Hepatocyte (in vitro differentiated cells): Measurements from ENCODE around the gene DBT. TPM values are rescaled to one million over a fixed set of nuclear protein-coding genes. Genes with fewer than 3 reads are reported as not detected.

Experiments used
- DNase-seq: peaks from one replicate; pipeline ENCODE4 v3.0.0-alpha.2; 2016; ENCODE audit warnings: low spot score
- H2AFZ ChIP-seq: fragments of 200-600 bp; sonication (generic); 2 replicates; pipeline ENCODE4 v1.6.0; 2016; ENCODE audit warnings: antibody characterized with exemption, mild to moderate bottlenecking
- H3K27ac ChIP-seq: fragments of 200-600 bp; sonication (generic); 2 replicates; pipeline ENCODE4 v1.5.1; 2016; ENCODE audit warnings: mild to moderate bottlenecking
- H3K27me3 ChIP-seq: fragments of 200-600 bp; sonication (generic); 2 replicates; pipeline ENCODE4 v1.6.1; 2016
- H3K36me3 ChIP-seq: fragments of 200-600 bp; sonication (generic); replicated peaks from 2 replicates; pipeline ENCODE4 v1.5.1; 2016; ENCODE audit warnings: low read depth; ENCODE audit not compliant: insufficient read depth
- H3K4me1 ChIP-seq: fragments of 200-600 bp; sonication (generic); 2 replicates; pipeline ENCODE4 v1.5.1; 2016; ENCODE audit warnings: mild to moderate bottlenecking, moderate library complexity; ENCODE audit not compliant: insufficient read depth
- H3K4me2 ChIP-seq: fragments of 200-600 bp; sonication (generic); 2 replicates; pipeline ENCODE4 v1.6.0; 2016
- H3K4me3 ChIP-seq: fragments of 200-600 bp; sonication (generic); 2 replicates; pipeline ENCODE4 v1.5.1; 2016; ENCODE audit warnings: mild to moderate bottlenecking
- H3K79me2 ChIP-seq: fragments of 200-600 bp; sonication (generic); 2 replicates; pipeline ENCODE4 v1.6.0; 2017; ENCODE audit warnings: mild to moderate bottlenecking
- H3K9me2 ChIP-seq: fragments of 200-600 bp; sonication (generic); replicated peaks from 2 replicates; pipeline ENCODE4 v1.6.0; 2017; ENCODE audit warnings: mild to moderate bottlenecking; ENCODE audit not compliant: insufficient read depth
- H3K9me3 ChIP-seq: fragments of 200-600 bp; sonication (generic); 2 replicates; pipeline ENCODE4 v1.5.1; 2016; ENCODE audit warnings: low read depth, mild to moderate bottlenecking
- H4K20me1 ChIP-seq: fragments of 200-600 bp; sonication (generic); 2 replicates; pipeline ENCODE4 v1.6.0; 2016; ENCODE audit warnings: mild to moderate bottlenecking; ENCODE audit not compliant: insufficient read depth, poor library complexity, severe bottlenecking
- EZH2 ChIP-seq: fragments of 200-600 bp; sonication (generic); IDR thresholded peaks from 2 replicates; pipeline ENCODE4 v1.6.1; 2016; ENCODE audit warnings: antibody characterized with exemption, mild to moderate bottlenecking, borderline replicate concordance
- EZH2phosphoT487 ChIP-seq: fragments of 200-600 bp; sonication (generic); IDR thresholded peaks from one replicate; pipeline ENCODE4 v1.6.1; 2018; ENCODE audit warnings: antibody characterized with exemption, mild to moderate bottlenecking, low read depth, moderate library complexity; ENCODE audit not compliant: unreplicated experiment, severe bottlenecking
- WGBS: methylation state at CpG from one replicate; pipeline ENCODE4 v1.1.6; 2016; ENCODE audit warnings: low lambda C conversion rate; ENCODE audit errors: missing lambda C conversion rate; 5-methylcytosine and 5-hydroxymethylcytosine counted together
- polyA plus RNA-seq: library from polyadenylated mRNA; unstranded; fragments of >200 nt; fragmentation: Nextera tagmentation; extraction: Ambion mirVana; gene quantifications from 2 replicates; pipeline ENCODE4 v1.2.1, GENCODE V29; 2016
- total RNA-seq: library from RNA; depleted of rRNA; stranded (reverse); fragments of >200 nt; gene quantifications from 2 replicates; pipeline ENCODE4 v1.2.3, GENCODE V29; 2014
- TF ChIP-seq, protein P1 (sequence below): fragments of 200-600 bp; sonication (generic); IDR thresholded peaks from 2 replicates; pipeline ENCODE4 v1.5.1; 2016; ENCODE audit warnings: antibody characterized with exemption, mild to moderate bottlenecking; ENCODE audit not compliant: poor library complexity

The DBT gene
- total and polyA plus RNA-seq, 2 experiments from 2014 or later, result 9.2 to 11.8 TPM

- peak; percentile 12 for DNase-seq
Measured at GRCh38 chr1:100249155-100249536, 488 bp downstream of the DBT start.

DNA sequence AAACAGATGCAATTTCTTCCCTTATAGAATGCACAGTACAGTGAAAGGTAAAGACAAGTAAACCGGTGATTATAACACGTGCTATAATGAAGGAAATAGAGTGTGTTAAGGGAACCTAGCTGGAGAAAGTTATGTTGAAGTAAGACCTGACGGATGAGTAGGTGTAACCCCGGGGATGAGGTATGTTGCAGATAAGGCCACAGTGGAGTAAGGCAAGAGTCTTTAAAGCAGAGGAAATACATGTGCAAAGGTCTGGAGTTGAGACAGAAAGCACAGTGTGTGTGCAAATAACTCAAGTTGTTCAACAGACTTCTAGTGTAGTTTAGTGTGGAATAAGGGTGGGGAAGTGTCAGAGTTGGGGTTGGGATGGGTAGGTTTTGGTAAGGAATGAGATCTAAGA is 2.9 kb downstream of the DBT start:
- Histone ChIP-seq H3K79me2 (peaks cover 72% of the 10 kb centered on the region), H3K4me2 (peak overlapping the region; percentile 40)
- no peak for DNase-seq

More at GRCh38 chr1:100249155-100249536, 488 bp downstream of the DBT start:
- 2% methylated on average over 12 of the region's 12 CpGs for WGBS
- H3K4me2 ChIP-seq, result peak overlapping the region; percentile 78
- peak overlapping the region; percentile 54 for H3K4me3 ChIP-seq
- no peaks in the 10 kb centered on the region for H3K9me2 ChIP-seq
- H3K27ac ChIP-seq, result peak overlapping the region; percentile 84
- peak overlapping the region; percentile 51 for H2AFZ ChIP-seq
- H4K20me1 ChIP-seq, result no peaks in the 10 kb centered on the region
- no peaks in the 10 kb centered on the region for H3K27me3 ChIP-seq
- H3K9me3 ChIP-seq, result no peaks in the 10 kb centered on the region
- H3K4me1 ChIP-seq, result peaks cover 7% of the 10 kb centered on the region
- H3K79me2 ChIP-seq, result peaks cover 49% of the 10 kb centered on the region
- TF ChIP-seq EZH2 (no peak), EZH2phosphoT487 (no peak)
- TF ChIP-seq, protein P1, sequence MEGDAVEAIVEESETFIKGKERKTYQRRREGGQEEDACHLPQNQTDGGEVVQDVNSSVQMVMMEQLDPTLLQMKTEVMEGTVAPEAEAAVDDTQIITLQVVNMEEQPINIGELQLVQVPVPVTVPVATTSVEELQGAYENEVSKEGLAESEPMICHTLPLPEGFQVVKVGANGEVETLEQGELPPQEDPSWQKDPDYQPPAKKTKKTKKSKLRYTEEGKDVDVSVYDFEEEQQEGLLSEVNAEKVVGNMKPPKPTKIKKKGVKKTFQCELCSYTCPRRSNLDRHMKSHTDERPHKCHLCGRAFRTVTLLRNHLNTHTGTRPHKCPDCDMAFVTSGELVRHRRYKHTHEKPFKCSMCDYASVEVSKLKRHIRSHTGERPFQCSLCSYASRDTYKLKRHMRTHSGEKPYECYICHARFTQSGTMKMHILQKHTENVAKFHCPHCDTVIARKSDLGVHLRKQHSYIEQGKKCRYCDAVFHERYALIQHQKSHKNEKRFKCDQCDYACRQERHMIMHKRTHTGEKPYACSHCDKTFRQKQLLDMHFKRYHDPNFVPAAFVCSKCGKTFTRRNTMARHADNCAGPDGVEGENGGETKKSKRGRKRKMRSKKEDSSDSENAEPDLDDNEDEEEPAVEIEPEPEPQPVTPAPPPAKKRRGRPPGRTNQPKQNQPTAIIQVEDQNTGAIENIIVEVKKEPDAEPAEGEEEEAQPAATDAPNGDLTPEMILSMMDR, result no peak
- H3K36me3 ChIP-seq, result no peaks in the 10 kb centered on the region

DNA sequence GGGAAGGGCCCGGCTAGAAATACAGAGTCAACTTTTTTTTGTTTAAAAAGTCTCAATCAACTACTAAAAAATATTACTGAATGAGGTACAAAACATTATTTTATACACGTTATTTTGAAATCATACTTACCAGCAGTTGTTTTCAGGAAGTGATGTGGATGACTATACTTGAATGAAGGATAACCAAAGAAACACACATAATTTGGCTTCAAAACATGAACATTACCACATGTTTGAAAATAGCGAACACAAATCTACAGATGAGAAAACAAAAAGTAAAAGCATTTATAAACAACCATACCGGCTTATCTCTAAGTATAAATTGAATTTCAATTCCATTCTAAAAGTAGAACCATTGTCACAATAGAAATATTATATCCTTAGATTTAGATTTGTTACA is 9.0 kb downstream of the DBT start:
- H4K20me1 ChIP-seq, result no peaks in the 10 kb centered on the region

More for the DNA sequence above, 2.9 kb downstream of the DBT start:
- Histone ChIP-seq H3K9me3 (no peaks in the 10 kb centered on the region), H3K27ac (no peak overlapping the region), H3K4me1 (peaks cover 7% of the 10 kb centered on the region), H3K4me3 (no peak overlapping the region), H2AFZ (no peak overlapping the region), H3K27me3 (no peaks in the 10 kb centered on the region), H4K20me1 (no peaks in the 10 kb centered on the region), H3K36me3 (no peaks in the 10 kb centered on the region), H3K9me2 (no peaks in the 10 kb centered on the region)
- 64% methylated on average over 4 of the region's 4 CpGs for WGBS
- no peak for TF ChIP-seq EZH2phosphoT487
- TF ChIP-seq EZH2, result no peak
- TF ChIP-seq, protein P1, result no peak

More for the DNA sequence above, 9.0 kb downstream of the DBT start:
- H3K36me3 ChIP-seq, result no peaks in the 10 kb centered on the region
- no peak overlapping the region for H3K4me3 ChIP-seq
- no peaks in the 10 kb centered on the region for H3K27me3 ChIP-seq
- no peak overlapping the region for H3K27ac ChIP-seq
- no peak for DNase-seq
- no peak overlapping the region for H2AFZ ChIP-seq
- no peaks in the 10 kb centered on the region for H3K4me1 ChIP-seq
- no peaks in the 10 kb centered on the region for H3K9me2 ChIP-seq
- H3K9me3 ChIP-seq, result no peaks in the 10 kb centered on the region
- TF ChIP-seq EZH2, result no peak
- TF ChIP-seq EZH2phosphoT487, result no peak
- TF ChIP-seq, protein P1, result no peak
- H3K79me2 ChIP-seq, result peaks cover 42% of the 10 kb centered on the region
- no peak overlapping the region for H3K4me2 ChIP-seq
- 95% methylated on average over 4 of the region's 4 CpGs for WGBS
